NCI-H526 treated with DMSO at 0.1 percent for 48 hours (cell line): Measurements from ENCODE around the gene ANKRD37.
A peak's percentile ranks its signal among the peaks of the same experiment; 100 is the strongest.

Experiments used
- DNase-seq: peaks from one replicate; lab custom pipeline; 2025; lab: John Stamatoyannopoulos, UW

Gene ANKRD37

DNA sequence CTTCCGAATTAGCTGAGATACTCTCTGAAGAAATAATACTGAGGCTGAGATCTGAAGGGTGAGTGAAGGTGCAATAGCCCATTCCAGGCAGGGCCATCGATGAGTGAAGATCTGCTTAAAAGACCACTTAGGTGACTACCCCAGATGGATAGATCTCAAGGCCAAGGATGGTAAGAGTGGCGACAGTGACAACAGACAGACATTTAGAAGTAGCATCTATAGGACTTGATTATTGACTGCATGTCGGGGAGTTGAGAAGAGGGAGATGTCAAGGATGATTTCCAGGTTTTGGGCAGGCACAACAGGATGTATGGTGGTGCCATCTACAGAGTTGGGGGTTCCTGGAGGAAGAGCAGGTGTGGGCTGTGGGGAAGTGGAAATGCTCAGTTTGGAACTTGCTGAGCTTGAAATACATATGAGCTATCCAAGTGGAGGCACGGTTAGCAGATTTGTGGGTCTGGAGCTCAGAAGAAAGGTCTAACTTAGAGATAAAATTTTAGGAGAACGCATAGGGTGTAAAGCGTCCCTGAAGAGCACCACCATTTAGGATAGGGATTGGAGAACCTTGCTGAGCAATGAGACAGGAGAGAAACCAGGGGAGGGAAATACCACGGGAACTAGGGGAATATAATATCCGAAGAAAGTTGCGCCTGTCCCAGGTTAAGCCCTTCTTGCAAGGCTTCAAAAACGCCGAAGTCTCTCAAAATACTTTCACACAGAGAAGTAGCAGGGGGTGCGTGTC, 28.4 kb downstream of the ANKRD37 start:
- no peak for DNase-seq

GRCh38 chr4:185425647-185426352, 29.2 kb downstream of the ANKRD37 start, which contains the start of gene UFSP2:
UFSP2 (minus strand) TSS chr4:185425964; CDS start chr4:185425868, 96 bp downstream.
- DNase-seq = peak; percentile 52

DNA sequence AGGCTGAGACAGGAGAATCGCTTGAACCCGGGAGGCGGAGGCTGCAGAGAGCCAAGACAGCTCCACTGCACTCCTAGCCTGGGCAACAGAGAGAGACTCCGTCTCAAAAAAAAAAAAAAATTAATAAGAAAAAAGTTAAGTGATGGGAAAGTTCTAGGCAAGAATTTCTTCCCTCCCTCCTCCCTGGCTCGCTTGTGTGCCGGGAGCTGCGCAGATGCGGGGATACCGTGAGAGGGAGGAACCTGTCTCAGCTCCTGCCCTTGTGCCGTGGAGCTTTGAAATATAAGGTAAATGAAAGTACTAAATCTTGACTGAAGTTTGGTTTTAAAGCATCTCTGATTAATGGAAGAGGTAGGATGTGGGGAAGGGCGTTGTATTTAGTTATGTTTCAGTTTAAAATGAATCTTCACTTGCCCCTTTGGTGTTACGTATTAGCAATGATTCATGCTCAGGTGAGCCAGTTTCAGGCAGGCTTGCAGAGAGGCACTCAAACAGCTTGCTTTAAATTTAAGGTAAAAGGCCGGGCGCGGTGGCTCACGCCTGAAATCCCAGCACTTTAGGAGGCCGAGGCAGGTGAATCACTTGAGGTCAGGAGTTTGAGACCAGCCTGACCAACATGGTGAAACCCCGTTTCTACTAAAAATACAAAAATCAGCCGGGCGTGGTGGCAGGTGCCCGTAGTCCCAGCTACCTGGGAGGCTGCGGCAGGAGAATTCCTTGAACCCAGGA, 30.5 kb downstream of the ANKRD37 start:
- no peak for DNase-seq

GRCh38 chr4:185429660-185430059, 33.0 kb downstream of the ANKRD37 start:
- no peak for DNase-seq

GRCh38 chr4:185435466-185435865, 38.8 kb downstream of the ANKRD37 start:
- DNase-seq = no peak

DNA sequence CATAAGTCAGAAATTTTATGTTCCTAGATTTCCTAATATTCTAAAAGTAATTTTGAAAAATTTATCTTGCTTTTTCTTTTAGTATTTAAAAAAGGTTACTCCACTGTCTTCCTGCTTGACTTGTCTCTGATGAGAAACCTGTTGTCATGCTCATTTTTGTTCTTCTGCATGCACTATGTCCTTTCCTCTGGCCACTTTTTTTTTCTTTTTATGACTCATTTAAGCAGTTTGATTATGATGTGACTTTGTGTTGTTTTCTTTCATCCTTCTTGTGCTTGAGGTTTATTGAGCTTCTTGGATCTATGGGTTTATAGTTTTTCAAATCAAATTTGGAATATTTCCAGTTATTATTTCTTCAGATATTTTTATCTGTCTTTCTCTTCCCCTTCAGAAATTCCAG, 41.2 kb downstream of the ANKRD37 start:
- no peak for DNase-seq

GRCh38 chr4:185441479-185441878, 44.8 kb downstream of the ANKRD37 start:
- no peak for DNase-seq

GRCh38 chr4:185445209-185445608, 48.6 kb downstream of the ANKRD37 start:
- no peak for DNase-seq
